Heart right ventricle (tissue), 16 donors: ENCODE results near the gene KRT36. TPM values are rescaled to one million over a fixed set of nuclear protein-coding genes. Genes with fewer than 3 reads are reported as not detected.
A peak's percentile ranks its signal among the peaks of the same experiment; 100 is the strongest.

Experiments
- ATAC-seq, 8 donors: fragments of 200-7000 bp; cut with Tn5 transposase; one replicate each; pipeline ENCODE4 v1.9.1; 2020; ENCODE audit warnings: mild to moderate bottlenecking in 8 of 8, moderate library complexity in 8 of 8, moderate number of reproducible peaks in 1 of 8
- DNase-seq, 2 donors: peaks; one replicate each; pipeline ENCODE4 v3.0.0-alpha.2; 2020
- H3K27ac ChIP-seq, 10 donors: fragments of 200-600 bp; sonication (generic) in 2 of 10; one replicate each; pipeline versions ENCODE4 v1.5.0 to v1.8.0; 2020 to 2022; ENCODE audit warnings: mild to moderate bottlenecking in 3 of 10
- H3K27me3 ChIP-seq, 7 donors: fragments of 200-600 bp; one replicate each; pipeline ENCODE4 v1.8.0; 2021 to 2022; ENCODE audit warnings: mild to moderate bottlenecking in 2 of 7
- H3K36me3 ChIP-seq, 9 donors: fragments of 200-600 bp; sonication (generic) in 1 of 9; one replicate each; pipeline versions ENCODE4 v1.5.0 to v1.8.0; 2020 to 2022; ENCODE audit warnings: mild to moderate bottlenecking in 2 of 9
- H3K4me1 ChIP-seq, 9 donors: fragments of 200-600 bp; sonication (generic) in 1 of 9; one replicate each; pipeline versions ENCODE4 v1.5.0 to v1.8.0; 2020 to 2022; ENCODE audit warnings: mild to moderate bottlenecking in 4 of 9
- H3K4me3 ChIP-seq, 10 donors: fragments of 200-600 bp; sonication (generic) in 2 of 10; one replicate each; pipeline versions ENCODE4 v1.5.0 to v1.8.0; 2020 to 2022; ENCODE audit warnings: mild to moderate bottlenecking in 7 of 10, moderate library complexity in 2 of 10
- H3K9me3 ChIP-seq, 11 donors: fragments of 200-600 bp in 10 of 11; sonication (generic) in 2 of 11; one replicate each; pipeline versions ENCODE4 v1.5.0 to v1.8.0; 2013 to 2022; ENCODE audit warnings: mild to moderate bottlenecking in 2 of 11, control low read depth in 1 of 11, moderate library complexity in 1 of 11
- WGBS, 2 donors: extraction: QIAGEN DNeasy Blood & Tissue Kit; methylation state at CpG; one replicate each; pipeline ENCODE4 v1.1.7; 2013; ENCODE audit warnings: inconsistent platforms in 1 of 2; 5-methylcytosine and 5-hydroxymethylcytosine counted together
- intact Hi-C, 10 donors: fragments of 100-400 bp; cut with DNase I; formaldehyde crosslinking; loops; one replicate each; pipeline versions ENCODE4 v1.11.1 to v1.14.2; 2022
- polyA plus RNA-seq, 2 donors: library from polyadenylated mRNA; stranded (reverse); fragments of 200-250 nt; gene quantifications; one replicate each; pipeline ENCODE4 v1.2.3, GENCODE V29; 2013
- total RNA-seq, 10 donors: library from RNA; stranded (reverse); fragmentation: NEBNext Ultra II Directional in 3 of 10; extraction: Animal tissue kit (Norgen Biotek cat#: 25700) in 3 of 10; gene quantifications; one replicate each; pipeline versions ENCODE4 v1.2.1 to v1.2.4, GENCODE V29; 2021 to 2023
- TF ChIP-seq, protein P1 (sequence below), 9 donors: fragments of 200-600 bp; sonication (generic) in 2 of 9; IDR thresholded peaks; one replicate each; pipeline versions ENCODE4 v1.5.0 to v1.8.0; 2021 to 2022; ENCODE audit warnings: antibody characterized with exemption in 9 of 9, mild to moderate bottlenecking in 5 of 9, moderate library complexity in 1 of 9
- donor health status: Arrhythmogenic right ventricular cardiomyopathy.
- donor health status: ischemic (EF 13 %, LVEDD 7.1; RV severe dilation, severe dysfunction).
- donor health status: healthy with polysubstance abuse.
- donor health status: DM: no; HTN: yes; CAD: no.
- donor health status: DM: no; HTN: no; CAD: no.
- donor health status: ischemic (EF 25% LVEDD 6.9; RV normal size, moderate dysfunction).
- donor health status: ischemic (EF 25% LVEDD 5.7; RV mildly dilated, moderate dysfunction).
- donor health status: healthy.
- donor health status: DM: yes; HTN: yes; CAD: no.
- donor health status: Ischemic cardiomyopathy.
- donor health status: ischemic (EF 35%, LVEDD 5.7; RV mildly dilated, moderate dysfunction).
- donor health status: nonischemic (EF 11% LVEDD 7.7; RV severe dilation, severe dysfunction).
- donor health status: DM: yes; HTN: yes; CAD: no.
- donor health status: PGD.
- donor health status: ischemic (EF 29% LVEDD 5.4; RV normal size, mild dysfunction).
- donor health status: nonischemic (EF 23%, LVEDD 6.1; RV moderate dilation, normal function).

KRT36 gene
- total and polyA plus RNA-seq, 12 donors, result not detected

DNA sequence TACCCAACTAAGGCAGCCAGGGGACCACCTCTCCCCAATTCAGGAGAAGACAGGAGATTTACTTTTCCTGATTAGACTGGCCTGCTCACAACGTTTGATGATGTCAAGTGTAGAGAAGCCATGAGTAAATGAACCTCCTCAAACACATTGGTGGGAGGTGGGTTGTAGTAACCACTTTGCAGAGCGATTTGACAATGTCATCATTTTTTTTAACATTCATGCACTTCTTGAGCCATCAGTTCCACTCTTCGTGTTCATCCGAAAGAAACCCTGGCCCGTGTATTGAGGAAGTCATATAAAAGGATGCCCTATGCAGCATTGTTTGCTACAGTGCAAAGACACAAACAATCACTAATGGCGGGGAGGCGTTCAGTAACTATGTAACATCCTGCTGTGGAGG, 43.9 kb upstream of the KRT36 start:
- intact Hi-C loops, result no loop called here
- H3K4me3 ChIP-seq, result no peak overlapping the region
- H3K9me3 ChIP-seq, result no peaks in the 10 kb centered on the region
- no peak for ATAC-seq
- H3K27me3 ChIP-seq, result peaks cover 0 to 84% (median 68%) of the 10 kb centered on the region in 7 donors
- 79 to 83% methylated on average over 7 of the region's 7 CpGs for WGBS, 2 donors
- TF ChIP-seq, protein P1, sequence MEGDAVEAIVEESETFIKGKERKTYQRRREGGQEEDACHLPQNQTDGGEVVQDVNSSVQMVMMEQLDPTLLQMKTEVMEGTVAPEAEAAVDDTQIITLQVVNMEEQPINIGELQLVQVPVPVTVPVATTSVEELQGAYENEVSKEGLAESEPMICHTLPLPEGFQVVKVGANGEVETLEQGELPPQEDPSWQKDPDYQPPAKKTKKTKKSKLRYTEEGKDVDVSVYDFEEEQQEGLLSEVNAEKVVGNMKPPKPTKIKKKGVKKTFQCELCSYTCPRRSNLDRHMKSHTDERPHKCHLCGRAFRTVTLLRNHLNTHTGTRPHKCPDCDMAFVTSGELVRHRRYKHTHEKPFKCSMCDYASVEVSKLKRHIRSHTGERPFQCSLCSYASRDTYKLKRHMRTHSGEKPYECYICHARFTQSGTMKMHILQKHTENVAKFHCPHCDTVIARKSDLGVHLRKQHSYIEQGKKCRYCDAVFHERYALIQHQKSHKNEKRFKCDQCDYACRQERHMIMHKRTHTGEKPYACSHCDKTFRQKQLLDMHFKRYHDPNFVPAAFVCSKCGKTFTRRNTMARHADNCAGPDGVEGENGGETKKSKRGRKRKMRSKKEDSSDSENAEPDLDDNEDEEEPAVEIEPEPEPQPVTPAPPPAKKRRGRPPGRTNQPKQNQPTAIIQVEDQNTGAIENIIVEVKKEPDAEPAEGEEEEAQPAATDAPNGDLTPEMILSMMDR (IDR thresholded peaks at IDR 0.05), result no peak
- no peaks in the 10 kb centered on the region for H3K36me3 ChIP-seq
- DNase-seq, result no peak
- no peak overlapping the region for H3K27ac ChIP-seq
- no peaks in the 10 kb centered on the region for H3K4me1 ChIP-seq

DNA sequence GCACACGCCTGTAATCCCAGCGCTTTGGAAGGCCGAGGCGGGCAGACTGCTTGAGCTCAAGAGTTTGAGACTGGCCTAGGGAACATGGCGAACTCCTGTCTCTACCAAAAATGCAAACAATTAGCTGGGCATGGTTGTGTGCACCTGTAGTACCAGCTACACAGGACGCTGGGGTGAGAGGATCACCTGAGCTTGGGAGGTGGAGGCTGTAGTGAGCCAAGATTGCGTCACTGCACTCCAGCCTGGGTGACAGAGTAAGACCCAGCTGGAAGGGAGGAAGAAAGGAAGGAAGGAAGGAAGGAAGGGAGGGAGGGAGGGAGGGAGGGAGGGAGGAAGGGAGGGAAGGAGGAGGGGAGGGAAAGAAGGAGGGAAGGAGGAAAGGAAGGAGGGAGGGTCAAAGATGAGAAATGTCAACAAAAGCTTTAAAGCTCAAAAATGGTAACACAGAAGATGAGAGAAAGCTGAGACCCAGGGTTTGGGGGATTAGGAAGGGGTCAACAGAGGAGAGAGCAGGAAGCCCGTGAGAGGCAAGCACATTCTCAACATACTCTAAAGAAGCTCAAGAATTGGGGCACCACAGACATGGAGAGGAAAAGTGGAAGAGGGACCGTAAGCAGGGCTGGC, 43.3 kb upstream of the KRT36 start:
- Histone ChIP-seq H3K27ac (no peak overlapping the region), H3K4me1 (peaks cover 0 to 4% (median 3%) of the 10 kb centered on the region in 9 donors), H3K36me3 (no peaks in the 10 kb centered on the region), H3K9me3 (no peaks in the 10 kb centered on the region), H3K4me3 (no peak overlapping the region), H3K27me3 (peaks cover 3 to 86% (median 74%) of the 10 kb centered on the region in 7 donors)
- TF ChIP-seq, protein P1 (IDR thresholded peaks at IDR 0.05), result no peak
- ATAC-seq (no peak), DNase-seq (no peak)
- WGBS, 2 donors, result 77 to 84% methylated on average over 9 of the region's 9 CpGs
- intact Hi-C loops, result no loop called here

DNA sequence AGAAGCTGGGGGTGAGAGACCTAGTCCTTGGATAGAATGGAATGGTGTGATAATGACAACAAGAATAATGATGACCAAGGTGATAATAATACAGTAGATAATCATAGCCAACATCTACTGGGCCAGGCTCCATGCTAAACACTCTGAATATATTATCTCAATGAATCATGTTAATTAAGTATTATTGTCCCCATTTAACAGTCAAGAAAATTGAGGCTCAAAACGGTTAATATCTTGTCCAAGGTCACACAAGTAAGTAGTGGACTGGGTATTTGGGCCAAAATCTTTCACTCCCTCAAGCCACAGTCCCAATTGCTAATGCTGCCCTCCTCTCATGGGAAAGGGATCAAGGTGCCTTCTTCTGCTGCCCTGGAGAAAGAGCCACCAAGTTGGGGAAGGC, 42.3 kb upstream of the KRT36 start:
- H3K27ac ChIP-seq, result no peak overlapping the region
- WGBS, 2 donors, result 59 to 69% methylated on average over 1 of the region's 1 CpG
- peaks cover 8 to 90% (median 85%) of the 10 kb centered on the region in 7 donors for H3K27me3 ChIP-seq
- intact Hi-C loops, result no loop called here
- H3K4me1 ChIP-seq, result peaks cover 0 to 11% (median 8%) of the 10 kb centered on the region in 9 donors
- no peak overlapping the region for H3K4me3 ChIP-seq
- TF ChIP-seq, protein P1 (IDR thresholded peaks at IDR 0.05), result no peak
- ATAC-seq (no peak), DNase-seq (no peak)
- H3K36me3 ChIP-seq, result no peaks in the 10 kb centered on the region
- no peaks in the 10 kb centered on the region for H3K9me3 ChIP-seq

DNA sequence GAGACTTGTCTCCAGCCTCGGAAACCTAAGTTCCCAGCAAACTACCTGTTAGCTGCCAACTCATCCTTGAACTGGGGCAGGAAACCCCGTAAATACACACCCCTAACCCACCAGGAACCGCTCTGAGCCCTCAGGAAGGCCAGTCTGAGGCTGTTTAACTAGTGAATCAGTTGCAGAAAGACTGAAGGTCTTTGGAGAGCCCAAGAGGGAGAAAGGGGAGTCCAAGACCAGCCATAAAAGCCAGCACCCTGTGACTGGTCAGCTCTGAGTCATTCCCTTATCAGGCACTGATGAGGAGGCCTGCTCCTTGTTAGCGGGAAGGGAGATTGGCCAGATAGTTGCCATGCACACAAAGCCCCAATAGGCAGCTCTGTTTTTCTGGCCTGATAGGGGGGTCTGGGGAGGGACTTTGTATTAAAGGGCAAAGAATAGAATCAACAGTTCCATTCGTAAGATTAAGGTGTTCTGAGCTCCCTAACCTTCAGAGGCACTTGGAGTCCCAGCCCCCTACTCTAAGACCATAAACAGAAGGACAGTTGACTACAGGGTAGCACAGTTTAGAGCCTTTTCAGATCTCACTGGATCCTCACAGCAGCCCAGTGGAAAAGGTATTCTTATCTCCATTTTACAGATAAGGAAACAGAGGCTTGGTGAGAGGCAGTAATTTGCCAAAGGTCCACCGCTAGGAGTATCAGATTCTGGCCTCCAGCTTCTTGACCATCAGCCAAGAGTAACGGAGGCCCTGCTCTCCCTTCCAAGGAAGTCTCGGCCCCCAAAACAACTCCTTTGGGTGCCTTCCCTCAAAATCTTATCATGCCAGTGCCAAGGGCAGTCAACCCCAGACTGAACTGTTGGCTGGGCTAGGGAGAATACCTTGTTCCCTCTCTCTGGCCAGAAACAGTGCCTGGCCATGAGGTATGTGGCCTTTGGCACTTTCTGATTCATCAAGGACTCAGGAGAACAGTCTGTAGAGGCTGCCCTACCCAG, 40.6 kb upstream of the KRT36 start:
- TF ChIP-seq, protein P1 (IDR thresholded peaks at IDR 0.05), result no peak
- Histone ChIP-seq H3K4me3 (no peak overlapping the region), H3K27ac (no peak overlapping the region), H3K27me3 (peaks cover 8 to 88% (median 83%) of the 10 kb centered on the region in 7 donors), H3K4me1 (peaks cover 0 to 11% (median 8%) of the 10 kb centered on the region in 9 donors), H3K9me3 (no peaks in the 10 kb centered on the region), H3K36me3 (no peaks in the 10 kb centered on the region)
- intact Hi-C loops, result no loop called here
- peak in 1 of 8 donors; percentile 53 for ATAC-seq
- WGBS, 2 donors, result 57 to 58% methylated on average over 8 of the region's 8 CpGs
- no peak for DNase-seq
